ENCODE results near the gene EPSTI1. TPM values are rescaled to one million over a fixed set of nuclear protein-coding genes. Genes with fewer than 3 reads are reported as not detected.
A peak's percentile ranks its signal among the peaks of the same experiment; 100 is the strongest.

The EPSTI1 gene
- total RNA-seq, 2 donors from 2014 or later = 18.6 to 48.8 TPM

DNA sequence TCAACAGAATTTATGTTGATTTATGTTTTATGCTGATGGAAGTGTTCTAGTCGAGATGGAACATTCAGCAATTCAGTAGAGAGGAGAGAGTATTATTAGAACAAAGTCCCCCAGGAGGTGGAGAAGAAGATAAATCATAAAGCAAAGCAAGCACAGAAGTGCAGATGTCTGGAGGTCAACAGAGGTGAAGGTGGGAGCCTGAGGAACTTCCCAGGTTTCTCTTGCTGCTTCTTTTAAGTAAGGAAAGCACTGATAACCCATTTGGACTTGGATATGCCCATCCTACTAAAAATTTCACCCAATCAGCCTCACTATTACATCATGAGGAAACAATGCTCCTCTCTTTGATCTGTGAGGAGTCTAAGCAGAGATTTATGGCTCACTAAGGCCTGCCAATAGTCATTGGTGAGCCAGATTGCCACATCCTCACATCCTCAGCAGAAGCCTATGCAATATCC, 98.8 kb downstream of the EPSTI1 start:
- no peak overlapping the region for H3K4me3 Mint-ChIP-seq
- ATAC-seq (replicated peaks in 1 of 2) = no peak
- no peaks in the 10 kb centered on the region for H3K27me3 Mint-ChIP-seq (ENCODE audit: low read depth)
- no peaks in the 10 kb centered on the region for H3K9me3 Mint-ChIP-seq
- peaks cover 0 to 3% of the 10 kb centered on the region in 2 donors for H3K36me3 Mint-ChIP-seq (ENCODE audit: insufficient read depth in 2 of 2)
- H3K27ac Mint-ChIP-seq = no peak overlapping the region
- H3K4me1 Mint-ChIP-seq (ENCODE audit: low read depth) = no peaks in the 10 kb centered on the region
- DNase-seq = no peak

- Mint-ChIP-seq H3K9me3 (no peaks in the 10 kb centered on the region), H3K27ac (no peak overlapping the region), H3K4me3 (no peak overlapping the region), H3K4me1 (ENCODE audit: low read depth) (no peaks in the 10 kb centered on the region), H3K27me3 (ENCODE audit: low read depth) (no peaks in the 10 kb centered on the region), H3K36me3 (ENCODE audit: insufficient read depth in 2 of 2) (peaks cover 0 to 3% of the 10 kb centered on the region in 2 donors)
- DNase-seq (no peak), ATAC-seq (replicated peaks in 1 of 2) (no peak)
These were observed 99.3 kb downstream of the EPSTI1 start for GRCh38 chr13:42892760-42893159.

DNA sequence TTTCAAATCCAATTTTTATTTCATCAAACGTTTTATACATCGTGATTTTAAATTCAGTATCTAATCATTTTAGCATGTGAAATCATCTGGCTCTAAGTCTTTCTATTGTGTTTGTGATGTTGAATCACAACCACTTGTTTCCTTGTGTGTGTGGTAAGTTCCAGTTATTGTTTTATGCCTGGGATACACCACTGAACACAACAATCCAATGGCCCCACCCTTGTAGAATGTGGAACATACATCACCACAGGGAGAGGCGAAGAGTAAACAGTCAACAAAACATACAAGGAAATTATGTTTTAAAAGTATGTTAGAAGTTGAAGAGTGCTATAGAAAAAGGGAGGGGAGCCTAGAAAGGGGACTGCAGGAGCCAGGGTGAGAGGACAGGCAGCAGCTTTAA, 100.5 kb downstream of the EPSTI1 start:
- ATAC-seq (replicated peaks in 1 of 2) (no peak), DNase-seq (no peak)
- Mint-ChIP-seq H3K4me1 (ENCODE audit: low read depth) (no peaks in the 10 kb centered on the region), H3K4me3 (no peak overlapping the region), H3K9me3 (no peaks in the 10 kb centered on the region), H3K27ac (no peak overlapping the region), H3K27me3 (ENCODE audit: low read depth) (no peaks in the 10 kb centered on the region), H3K36me3 (ENCODE audit: insufficient read depth in 2 of 2) (peaks cover 0 to 2% of the 10 kb centered on the region in 2 donors)

DNA sequence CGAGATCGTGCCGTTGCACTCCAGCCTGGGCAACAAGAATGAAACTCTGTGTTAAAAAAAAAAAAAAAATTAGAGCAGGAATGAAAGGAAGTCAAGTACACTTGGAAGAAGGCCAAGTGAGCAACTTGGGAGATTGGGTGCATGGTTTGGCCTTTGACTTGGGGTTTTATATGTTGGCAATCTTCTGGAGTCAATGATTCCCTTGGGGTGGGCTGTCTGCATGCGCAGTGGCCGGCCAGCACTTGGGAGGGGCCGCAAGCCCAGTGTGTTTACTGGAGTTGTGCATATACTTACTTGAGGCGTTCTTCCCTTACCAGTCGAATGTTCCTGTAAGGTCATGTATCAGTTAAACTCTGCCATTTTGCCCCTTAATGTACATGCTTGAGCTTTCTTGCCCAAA, 106.7 kb downstream of the EPSTI1 start:
- H3K4me3 Mint-ChIP-seq = no peak overlapping the region
- DNase-seq (no peak), ATAC-seq (replicated peaks in 1 of 2) (no peak)
- H3K9me3 Mint-ChIP-seq = no peaks in the 10 kb centered on the region
- H3K27me3 Mint-ChIP-seq (ENCODE audit: low read depth) = peaks cover 2% of the 10 kb centered on the region
- no peaks in the 10 kb centered on the region for H3K4me1 Mint-ChIP-seq (ENCODE audit: low read depth)
- no peak overlapping the region for H3K27ac Mint-ChIP-seq
- H3K36me3 Mint-ChIP-seq (ENCODE audit: insufficient read depth in 2 of 2) = no peaks in the 10 kb centered on the region

GRCh38 chr13:42883771-42884467, 108.1 kb downstream of the EPSTI1 start:
- H3K27ac Mint-ChIP-seq = no peak overlapping the region
- H3K36me3 Mint-ChIP-seq (ENCODE audit: insufficient read depth in 2 of 2) = no peaks in the 10 kb centered on the region
- DNase-seq = no peak
- H3K27me3 Mint-ChIP-seq (ENCODE audit: low read depth) = peaks cover 10% of the 10 kb centered on the region
- H3K4me1 Mint-ChIP-seq (ENCODE audit: low read depth) = no peaks in the 10 kb centered on the region
- H3K4me3 Mint-ChIP-seq = no peak overlapping the region
- no peak for ATAC-seq (replicated peaks in 1 of 2)
- no peaks in the 10 kb centered on the region for H3K9me3 Mint-ChIP-seq

GRCh38 chr13:42883142-42883541, 108.9 kb downstream of the EPSTI1 start:
- ATAC-seq (replicated peaks in 1 of 2) = no peak
- DNase-seq = no peak
- H3K4me3 Mint-ChIP-seq = no peak overlapping the region
- H3K36me3 Mint-ChIP-seq (ENCODE audit: insufficient read depth in 2 of 2) = no peaks in the 10 kb centered on the region
- peaks cover 18% of the 10 kb centered on the region for H3K27me3 Mint-ChIP-seq (ENCODE audit: low read depth)
- H3K27ac Mint-ChIP-seq = no peak overlapping the region
- no peaks in the 10 kb centered on the region for H3K9me3 Mint-ChIP-seq
- no peaks in the 10 kb centered on the region for H3K4me1 Mint-ChIP-seq (ENCODE audit: low read depth)

- no peak overlapping the region for H3K4me3 Mint-ChIP-seq
- H3K36me3 Mint-ChIP-seq (ENCODE audit: insufficient read depth in 2 of 2) = no peaks in the 10 kb centered on the region
- no peaks in the 10 kb centered on the region for H3K9me3 Mint-ChIP-seq
- peaks cover 19% of the 10 kb centered on the region for H3K27me3 Mint-ChIP-seq (ENCODE audit: low read depth)
- peaks cover 19% of the 10 kb centered on the region for H3K4me1 Mint-ChIP-seq (ENCODE audit: low read depth)
- DNase-seq (no peak), ATAC-seq (replicated peaks in 1 of 2) (no peak)
- H3K27ac Mint-ChIP-seq = peak overlapping the region; percentile 24
These were observed 111.9 kb downstream of the EPSTI1 start for GRCh38 chr13:42880056-42880605.

GRCh38 chr13:42878721-42879120, 113.3 kb downstream of the EPSTI1 start:
- no peaks in the 10 kb centered on the region for H3K9me3 Mint-ChIP-seq
- no peak overlapping the region for H3K27ac Mint-ChIP-seq
- ATAC-seq (replicated peaks in 1 of 2) (no peak), DNase-seq (no peak)
- peaks cover 24% of the 10 kb centered on the region for H3K27me3 Mint-ChIP-seq (ENCODE audit: low read depth)
- no peak overlapping the region for H3K4me3 Mint-ChIP-seq
- H3K4me1 Mint-ChIP-seq (ENCODE audit: low read depth) = peaks cover 19% of the 10 kb centered on the region
- H3K36me3 Mint-ChIP-seq (ENCODE audit: insufficient read depth in 2 of 2) = no peaks in the 10 kb centered on the region

DNA sequence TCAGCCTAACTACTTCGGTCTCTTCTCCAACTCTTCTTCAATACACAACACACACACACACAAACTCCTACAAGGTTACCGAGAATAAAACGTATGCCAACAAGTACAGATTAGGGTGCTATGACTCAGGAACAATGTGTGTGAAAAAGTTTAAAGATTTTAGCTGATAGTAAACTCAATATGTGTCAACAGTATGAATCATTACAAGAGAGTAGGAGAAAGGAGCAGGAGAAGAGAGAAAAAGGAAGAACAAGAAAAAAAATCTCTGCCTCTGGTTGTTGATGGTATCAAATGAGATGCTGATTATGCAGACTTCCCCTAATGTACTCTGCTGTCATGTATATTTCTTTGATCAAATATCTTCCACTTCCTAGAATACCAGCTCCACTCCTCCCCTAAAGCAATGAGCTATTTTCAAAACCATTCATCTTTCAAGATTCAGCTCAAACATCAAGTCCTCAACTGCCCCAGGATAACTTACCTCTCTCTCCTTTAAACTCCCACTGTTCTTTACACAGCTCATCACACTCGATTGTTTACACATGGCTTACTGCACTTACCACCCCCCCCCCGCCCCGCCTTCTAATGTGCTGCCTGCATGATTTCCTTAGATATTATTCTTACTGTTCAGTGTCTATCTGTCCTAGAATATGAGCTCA, 115.0 kb downstream of the EPSTI1 start:
- DNase-seq (no peak), ATAC-seq (replicated peaks in 1 of 2) (peak; percentile 81 to 83)
- Mint-ChIP-seq H3K4me3 (peak overlapping the region in 1 of 2 donors; percentile 17), H3K4me1 (ENCODE audit: low read depth) (peaks cover 19% of the 10 kb centered on the region), H3K36me3 (ENCODE audit: insufficient read depth in 2 of 2) (no peaks in the 10 kb centered on the region), H3K27ac (peak overlapping the region; percentile 1), H3K27me3 (ENCODE audit: low read depth) (peaks cover 24% of the 10 kb centered on the region), H3K9me3 (no peaks in the 10 kb centered on the region)

GRCh38 chr13:42876270-42876714, 115.7 kb downstream of the EPSTI1 start:
- Mint-ChIP-seq H3K36me3 (ENCODE audit: insufficient read depth in 2 of 2) (no peaks in the 10 kb centered on the region), H3K4me3 (peak overlapping the region in 1 of 2 donors; percentile 17), H3K27ac (peak overlapping the region; percentile 67), H3K27me3 (ENCODE audit: low read depth) (peaks cover 24% of the 10 kb centered on the region), H3K9me3 (no peaks in the 10 kb centered on the region), H3K4me1 (ENCODE audit: low read depth) (peaks cover 19% of the 10 kb centered on the region)
- DNase-seq (peak; percentile 8 to 23), ATAC-seq (replicated peaks in 1 of 2) (peak; percentile 91 to 92)

- H3K9me3 Mint-ChIP-seq = no peaks in the 10 kb centered on the region
These were observed 116.4 kb downstream of the EPSTI1 start for GRCh38 chr13:42875475-42876269.

DNA sequence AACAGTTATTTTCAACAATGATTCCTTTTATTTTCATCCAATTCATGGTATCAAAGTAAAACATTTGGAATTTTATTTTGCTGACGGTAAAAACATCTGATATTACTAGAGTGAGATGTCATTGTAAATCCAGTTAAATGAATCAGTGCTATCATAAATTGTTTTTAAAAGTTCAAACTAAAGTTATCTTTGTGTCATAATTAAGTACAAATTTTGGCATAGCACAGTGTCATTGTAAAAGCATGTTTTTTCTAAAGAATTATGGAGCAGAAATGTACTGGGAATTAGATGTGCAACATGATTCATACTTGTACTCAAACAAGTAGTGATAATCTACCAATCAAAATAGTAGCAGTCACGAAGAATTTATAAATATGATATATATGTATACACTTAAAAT, 117.8 kb downstream of the EPSTI1 start:
- ATAC-seq (replicated peaks in 1 of 2) = no peak
- Mint-ChIP-seq H3K4me3 (no peak overlapping the region), H3K27me3 (ENCODE audit: low read depth) (peaks cover 15% of the 10 kb centered on the region), H3K9me3 (no peaks in the 10 kb centered on the region), H3K4me1 (ENCODE audit: low read depth) (peaks cover 19% of the 10 kb centered on the region), H3K36me3 (ENCODE audit: insufficient read depth in 2 of 2) (no peaks in the 10 kb centered on the region), H3K27ac (no peak overlapping the region)
- no peak for DNase-seq

More at GRCh38 chr13:42875475-42876269, 116.4 kb downstream of the EPSTI1 start:
- ATAC-seq (replicated peaks in 1 of 2) (peak; percentile 3 to 4), DNase-seq (no peak)
- peaks cover 24% of the 10 kb centered on the region for H3K27me3 Mint-ChIP-seq (ENCODE audit: low read depth)
- H3K4me1 Mint-ChIP-seq (ENCODE audit: low read depth) = peaks cover 19% of the 10 kb centered on the region
- H3K4me3 Mint-ChIP-seq = peak overlapping the region in 1 of 2 donors; percentile 17
- peak overlapping the region; percentile 67 for H3K27ac Mint-ChIP-seq
- H3K36me3 Mint-ChIP-seq (ENCODE audit: insufficient read depth in 2 of 2) = no peaks in the 10 kb centered on the region

DNA sequence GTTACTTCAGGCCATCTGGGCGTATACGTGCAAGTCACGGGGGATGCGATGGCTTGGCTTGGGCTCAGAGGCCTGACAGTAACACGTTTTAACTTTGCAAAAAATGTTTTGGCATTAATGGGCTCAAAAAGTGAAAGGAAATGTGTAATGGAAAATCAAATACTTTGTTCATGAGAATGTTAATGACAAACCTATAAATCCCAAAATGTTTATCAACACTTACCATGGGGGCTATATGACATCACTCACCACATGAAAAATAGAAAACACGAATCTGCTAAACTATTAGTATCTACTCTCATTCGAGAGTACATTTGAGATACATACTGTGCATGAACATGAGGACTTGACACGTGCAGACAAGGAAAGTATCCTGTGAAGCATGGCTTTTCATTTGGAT, 119.0 kb downstream of the EPSTI1 start:
- peaks cover 19% of the 10 kb centered on the region for H3K4me1 Mint-ChIP-seq (ENCODE audit: low read depth)
- peaks cover 6% of the 10 kb centered on the region for H3K27me3 Mint-ChIP-seq (ENCODE audit: low read depth)
- H3K4me3 Mint-ChIP-seq = no peak overlapping the region
- no peaks in the 10 kb centered on the region for H3K36me3 Mint-ChIP-seq (ENCODE audit: insufficient read depth in 2 of 2)
- no peak for ATAC-seq (replicated peaks in 1 of 2)
- DNase-seq = no peak
- no peaks in the 10 kb centered on the region for H3K9me3 Mint-ChIP-seq
- H3K27ac Mint-ChIP-seq = no peak overlapping the region

All from activated T-cell treated with anti-CD3 and anti-CD28 coated beads, Interleukin-2, amount 50 U/mL, for 72 hours (primary cell).